Astrocyte of the cerebellum (primary cell): ENCODE data around the gene EFTUD2.

Source experiments
- DNase-seq: peaks from one replicate; pipeline ENCODE4 v3.0.0-alpha.2; 2011; ENCODE audit warnings: low read depth
- H3K4me3 ChIP-seq: 2 replicates; pipeline ENCODE4 v1.5.1; 2011; ENCODE audit warnings: mild to moderate bottlenecking, low read depth, low read length, moderate library complexity
- CTCF ChIP-seq: IDR thresholded peaks from 2 replicates; pipeline ENCODE4 v1.5.1; 2012; ENCODE audit warnings: low read length, low read depth, moderate library complexity, mild to moderate bottlenecking; ENCODE audit errors: missing control alignments
- in situ Hi-C: cut with HindIII; loops from 2 replicates; pipeline ENCODE4 v1.10.0; 2017; ENCODE audit warnings: low sequenced_read_pairs

Gene EFTUD2

GRCh38 chr17:44921122-44921882 lies 22.1 kb upstream of the EFTUD2 start:
- no peak for TF ChIP-seq CTCF
- in situ Hi-C loops: no loop called here
- H3K4me3 ChIP-seq: no peak overlapping the region
- DNase-seq: no peak

DNA sequence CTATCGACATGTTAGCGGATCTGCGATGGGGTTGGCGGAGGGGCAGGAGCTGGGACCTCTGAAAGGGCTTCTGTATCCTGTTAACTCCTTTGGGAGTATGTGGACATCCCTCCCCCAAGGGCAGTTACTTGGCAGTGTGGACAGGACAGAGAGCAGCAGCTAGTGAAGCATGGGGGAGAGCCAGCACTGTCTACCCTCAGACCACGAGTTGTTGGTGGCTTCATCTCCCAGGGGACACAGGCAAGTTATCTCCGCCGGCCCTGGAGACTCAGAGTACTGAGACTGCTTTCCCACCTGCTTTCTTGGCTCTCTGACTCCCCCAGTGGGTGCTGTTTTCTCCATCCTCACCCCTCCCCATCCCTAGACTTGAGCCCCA lies 21.3 kb upstream of the EFTUD2 start:
- TF ChIP-seq CTCF: no peak
- H3K4me3 ChIP-seq: no peak overlapping the region
- in situ Hi-C loops: no loop called here
- no peak for DNase-seq

DNA sequence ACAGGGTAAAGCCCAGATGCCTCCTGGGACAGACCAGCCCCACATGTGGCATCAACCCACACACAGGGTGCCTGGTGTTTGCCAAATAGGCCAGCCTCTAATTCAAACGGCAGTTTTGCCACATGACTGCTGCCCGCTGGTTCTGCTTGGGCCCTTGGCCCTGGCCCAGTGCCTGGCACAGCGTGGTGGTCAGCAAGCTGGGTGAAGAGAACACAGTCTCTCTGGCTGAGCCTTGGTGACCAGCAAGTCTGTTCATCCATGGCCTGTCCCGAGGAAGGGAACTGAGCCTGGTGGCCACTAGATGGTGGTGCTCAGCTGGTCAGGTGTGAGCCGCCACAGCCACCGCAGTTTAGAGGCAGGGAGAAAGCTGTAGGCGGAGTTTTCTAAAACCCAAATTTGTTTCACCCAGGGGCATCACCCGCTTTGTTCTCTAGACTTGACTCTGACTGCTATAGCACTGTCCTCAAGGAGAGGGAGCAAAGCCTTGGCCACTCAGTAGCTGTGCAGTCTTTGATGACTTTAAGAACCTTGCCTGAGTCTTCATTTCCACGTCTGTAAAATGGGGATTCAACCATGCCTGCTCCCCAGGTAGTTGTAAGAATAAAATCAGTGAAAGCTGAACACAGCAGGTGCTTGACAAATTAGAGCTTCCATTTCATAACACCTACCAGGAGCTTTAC lies 20.8 kb upstream of the EFTUD2 start:
- in situ Hi-C loops: no loop called here
- no peak overlapping the region for H3K4me3 ChIP-seq
- TF ChIP-seq CTCF: peak; percentile 91
- peak; percentile 63 for DNase-seq

DNA sequence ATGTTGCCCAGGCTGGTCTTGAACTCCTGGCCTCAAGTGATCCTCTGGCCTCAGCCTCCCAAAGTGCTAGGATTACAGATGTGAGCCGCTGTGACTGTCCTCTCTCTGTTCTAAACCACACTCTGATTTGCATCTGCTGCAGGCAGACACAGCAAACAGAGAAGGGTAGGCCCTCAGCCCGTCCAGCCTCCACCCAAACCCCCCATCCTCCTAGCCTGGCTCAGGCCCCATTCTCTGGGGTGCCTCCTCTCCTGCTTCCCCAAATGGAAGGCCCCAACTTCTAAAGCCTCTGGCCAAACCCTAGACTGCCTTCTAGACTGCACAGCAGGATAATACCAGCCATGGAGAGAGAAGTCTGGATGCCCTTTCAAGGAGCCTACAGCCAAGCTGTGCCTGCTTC lies 20.2 kb upstream of the EFTUD2 start:
- no peak for DNase-seq
- in situ Hi-C loops: no loop called here
- TF ChIP-seq CTCF: no peak
- H3K4me3 ChIP-seq: no peak overlapping the region

DNA sequence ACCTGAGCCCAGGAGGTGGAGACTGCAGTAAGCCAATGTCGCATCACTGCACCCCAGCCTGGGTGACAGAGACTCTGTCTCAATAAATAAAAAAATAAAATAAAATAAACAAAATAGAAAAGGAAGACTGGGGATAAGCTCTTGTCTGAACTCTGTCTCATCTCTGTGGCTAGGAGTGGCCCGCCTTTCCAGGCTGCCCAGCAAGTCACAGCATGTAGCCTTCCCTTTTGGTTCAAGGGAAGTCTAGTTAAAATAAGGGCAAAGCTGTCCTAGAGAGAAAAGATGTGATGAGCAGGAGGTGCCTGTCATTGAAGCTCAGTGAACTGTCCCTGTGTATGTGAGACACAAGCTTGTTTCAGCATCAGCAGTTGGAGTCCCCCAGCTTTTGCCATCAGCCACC lies 18.8 kb upstream of the EFTUD2 start:
- no peak for TF ChIP-seq CTCF
- DNase-seq: no peak
- H3K4me3 ChIP-seq: no peak overlapping the region
- in situ Hi-C loops: no loop called here

DNA sequence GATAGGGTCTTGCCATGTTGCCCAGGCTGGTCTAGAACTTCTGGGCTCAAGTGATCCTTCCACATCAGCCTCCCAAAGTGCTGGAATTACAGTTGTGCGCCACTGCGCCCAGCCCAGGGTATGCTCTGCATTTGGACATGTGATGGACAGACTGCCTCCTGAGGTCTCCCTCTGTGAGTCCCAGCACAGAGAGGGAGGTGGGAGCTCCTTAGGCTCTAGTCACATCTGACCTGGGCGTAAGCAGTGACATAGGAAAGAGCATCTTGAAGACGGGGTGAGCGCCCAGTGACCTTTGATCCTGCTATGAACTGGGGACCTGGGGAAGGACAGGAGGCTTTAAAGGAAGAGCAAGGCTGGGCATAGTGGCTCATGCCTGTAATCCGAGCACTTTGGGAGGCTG lies 18.2 kb upstream of the EFTUD2 start:
- no peak overlapping the region for H3K4me3 ChIP-seq
- TF ChIP-seq CTCF: no peak
- no peak for DNase-seq
- in situ Hi-C loops: no loop called here
